NT2/D1 (cell line): Measurements from ENCODE around the gene ZNF500.

Source experiments
- DNase-seq: peaks from one replicate; pipeline ENCODE4 v3.0.0-alpha.2; 2011; ENCODE audit warnings: low read depth, low spot score
- H3K27me3 ChIP-seq: 2 replicates; pipeline ENCODE4 v1.6.0; 2011; ENCODE audit warnings: mild to moderate bottlenecking; ENCODE audit not compliant: insufficient read length, insufficient read depth
- H3K36me3 ChIP-seq: 2 replicates; pipeline ENCODE4 v1.6.1; 2011; ENCODE audit warnings: mild to moderate bottlenecking, low read length, mixed read lengths; ENCODE audit not compliant: insufficient read depth, insufficient read length
- H3K4me1 ChIP-seq: 2 replicates; pipeline ENCODE4 v1.5.1; 2011; ENCODE audit not compliant: insufficient read depth, insufficient read length
- H3K4me3 ChIP-seq: 2 replicates; pipeline ENCODE4 v1.5.1; 2011; ENCODE audit warnings: low read depth; ENCODE audit not compliant: insufficient read length
- H3K9ac ChIP-seq: 2 replicates; pipeline ENCODE4 v1.6.0; 2011; ENCODE audit warnings: low read depth; ENCODE audit not compliant: insufficient read length
- H3K9me3 ChIP-seq: 2 replicates; pipeline ENCODE4 v1.5.1; 2011; ENCODE audit warnings: mild to moderate bottlenecking, low read length; ENCODE audit not compliant: insufficient read depth
- SUZ12 ChIP-seq: IDR thresholded peaks from 2 replicates; pipeline ENCODE4 v1.6.1; 2011; ENCODE audit not compliant: insufficient read length, insufficient read depth; ENCODE audit errors: extremely low read depth
- YY1 ChIP-seq: IDR thresholded peaks from 2 replicates; pipeline ENCODE4 v1.6.1; 2011; ENCODE audit not compliant: insufficient read length, insufficient read depth
- ZNF274 ChIP-seq: IDR thresholded peaks from 2 replicates; pipeline ENCODE4 v1.6.1; 2011; ENCODE audit warnings: mild to moderate bottlenecking, low read depth, low read length

Gene ZNF500

GRCh38 chr16:4777339-4778049, 10.5 kb upstream of the ZNF500 start:
- peaks cover 6% of the 10 kb centered on the region; the same call in 1 of the 2 replicates for H3K9me3 ChIP-seq
- no peaks in the 10 kb centered on the region for H3K36me3 ChIP-seq
- TF ChIP-seq YY1 = no peak
- no peak for TF ChIP-seq ZNF274
- TF ChIP-seq SUZ12 = no peak
- H3K9ac ChIP-seq = no peak overlapping the region
- H3K4me3 ChIP-seq = no peak overlapping the region
- no peaks in the 10 kb centered on the region for H3K4me1 ChIP-seq
- DNase-seq = no peak
- H3K27me3 ChIP-seq = no peaks in the 10 kb centered on the region

DNA sequence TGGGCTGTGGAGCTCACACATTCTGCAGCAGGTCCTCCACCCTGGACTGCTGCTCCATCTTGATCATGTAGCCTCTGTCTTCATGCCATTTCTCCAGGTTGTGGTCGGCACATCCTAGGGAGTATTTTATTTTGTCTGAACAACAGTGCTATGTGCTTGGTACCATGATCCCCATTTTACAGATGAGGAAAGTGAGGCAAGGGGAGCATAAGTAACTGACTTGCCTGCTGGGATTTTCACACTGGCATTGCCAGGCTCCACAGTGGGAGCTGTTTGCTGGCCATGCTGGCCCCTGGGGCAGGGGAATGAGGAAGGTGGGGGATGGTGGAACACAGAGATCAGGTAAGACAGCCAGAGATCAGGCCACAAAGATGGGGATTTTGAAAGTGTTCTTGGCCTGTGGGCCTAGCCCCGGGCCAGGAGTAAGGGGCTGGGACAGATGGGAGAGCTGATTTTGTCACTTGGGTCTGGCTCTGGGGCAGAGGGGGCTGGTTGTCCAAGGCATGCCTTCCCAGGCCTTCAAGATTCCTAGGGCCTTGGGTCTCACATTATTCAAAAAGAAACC, 9.3 kb upstream of the ZNF500 start:
- peaks cover 6% of the 10 kb centered on the region; the same call in 1 of the 2 replicates for H3K9me3 ChIP-seq
- H3K36me3 ChIP-seq = no peaks in the 10 kb centered on the region
- TF ChIP-seq ZNF274 (no peak), YY1 (no peak), SUZ12 (no peak)
- DNase-seq = no peak
- no peaks in the 10 kb centered on the region for H3K27me3 ChIP-seq
- H3K4me1 ChIP-seq = no peaks in the 10 kb centered on the region
- no peak overlapping the region for H3K4me3 ChIP-seq
- H3K9ac ChIP-seq = no peak overlapping the region

- no peak for TF ChIP-seq SUZ12
- TF ChIP-seq YY1 = no peak
- TF ChIP-seq ZNF274 = no peak
- Histone ChIP-seq H3K4me1 (no peaks in the 10 kb centered on the region), H3K4me3 (no peak overlapping the region), H3K9me3 (peaks cover 6% of the 10 kb centered on the region; the same call in 1 of the 2 replicates), H3K27me3 (no peaks in the 10 kb centered on the region), H3K36me3 (no peaks in the 10 kb centered on the region), H3K9ac (no peak overlapping the region)
- no peak for DNase-seq
These were observed 8.0 kb upstream of the ZNF500 start for GRCh38 chr16:4775005-4775404.

DNA sequence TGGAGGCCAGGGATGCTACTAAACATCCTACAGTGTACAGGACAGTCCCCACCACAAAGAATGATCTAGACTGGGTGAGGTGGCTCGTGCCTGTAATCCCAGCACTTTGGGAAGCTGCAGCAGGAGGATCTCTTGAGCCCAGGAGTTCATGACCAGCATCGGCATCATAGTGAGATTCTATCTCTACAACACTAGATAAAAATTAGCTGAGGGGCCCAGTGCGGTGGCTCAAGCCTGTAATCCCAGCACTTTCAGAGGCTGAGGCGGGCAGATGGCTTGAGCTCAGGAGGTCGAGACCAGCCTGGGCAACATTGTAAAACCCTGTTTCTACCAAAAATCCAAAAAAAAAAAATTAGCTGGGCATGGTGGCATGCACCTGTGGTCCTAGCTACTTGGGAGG, 5.4 kb upstream of the ZNF500 start:
- H3K9ac ChIP-seq = no peak overlapping the region
- peaks cover 5% of the 10 kb centered on the region for H3K4me1 ChIP-seq

GRCh38 chr16:4771646-4772045, 4.7 kb upstream of the ZNF500 start:
- H3K27me3 ChIP-seq = no peaks in the 10 kb centered on the region
- no peak overlapping the region for H3K9ac ChIP-seq
- no peak overlapping the region for H3K4me3 ChIP-seq
- no peaks in the 10 kb centered on the region for H3K36me3 ChIP-seq
- TF ChIP-seq YY1 (no peak), ZNF274 (no peak), SUZ12 (no peak)
- H3K9me3 ChIP-seq = peaks cover 6% of the 10 kb centered on the region; the same call in 1 of the 2 replicates
- no peak for DNase-seq
- peaks cover 5% of the 10 kb centered on the region for H3K4me1 ChIP-seq

More for the DNA sequence above, 5.4 kb upstream of the ZNF500 start:
- TF ChIP-seq SUZ12 = no peak
- no peak for TF ChIP-seq ZNF274
- no peak for TF ChIP-seq YY1
- no peak for DNase-seq
- Histone ChIP-seq H3K36me3 (no peaks in the 10 kb centered on the region), H3K9me3 (peaks cover 6% of the 10 kb centered on the region; the same call in 1 of the 2 replicates), H3K27me3 (no peaks in the 10 kb centered on the region), H3K4me3 (no peak overlapping the region)

DNA sequence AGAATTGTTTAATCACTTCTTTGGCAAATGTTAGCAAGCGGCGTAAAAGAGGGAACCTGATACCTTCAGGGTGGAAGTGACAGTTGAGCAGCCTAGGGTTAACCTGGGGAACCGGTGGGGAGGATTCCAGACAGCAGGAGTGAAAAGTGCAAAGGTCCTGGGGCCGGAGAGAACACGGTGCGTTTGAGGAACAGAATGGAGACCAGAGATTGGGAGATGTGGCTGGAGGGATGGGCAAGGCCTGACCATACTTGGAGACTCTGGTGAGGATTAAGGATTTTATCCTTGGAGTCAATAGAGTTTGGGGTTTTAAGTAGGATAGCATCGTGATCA, 2.3 kb upstream of the ZNF500 start:
- H3K36me3 ChIP-seq = peaks cover 15% of the 10 kb centered on the region
- H3K4me1 ChIP-seq = peaks cover 13% of the 10 kb centered on the region
- peak overlapping the region; percentile 31 for H3K4me3 ChIP-seq
- peak overlapping the region; percentile 62 for H3K9ac ChIP-seq
- H3K27me3 ChIP-seq = no peaks in the 10 kb centered on the region
- no peak for DNase-seq
- no peaks in the 10 kb centered on the region for H3K9me3 ChIP-seq
- no peak for TF ChIP-seq YY1
- TF ChIP-seq SUZ12 = no peak
- TF ChIP-seq ZNF274 = no peak

- Histone ChIP-seq H3K36me3 (peaks cover 21% of the 10 kb centered on the region), H3K9me3 (no peaks in the 10 kb centered on the region), H3K4me1 (peaks cover 13% of the 10 kb centered on the region), H3K4me3 (peak overlapping the region; percentile 94), H3K9ac (peak overlapping the region; percentile 85), H3K27me3 (no peaks in the 10 kb centered on the region)
- DNase-seq = peak; percentile 97
- TF ChIP-seq SUZ12 = no peak
These were observed 1.8 kb upstream of the ZNF500 start for GRCh38 chr16:4768549-4769305.
